AG04450 (cell line): Measurements from ENCODE around the gene TSC22D1. TPM values are rescaled to one million over a fixed set of nuclear protein-coding genes. Genes with fewer than 3 reads are reported as not detected.

Source experiments
- CTCF ChIA-PET: fragments of 300-600, 350-600 bp; formaldehyde crosslinking; extraction: SDS; loops from one replicate; lab custom pipeline; 2022; ENCODE audit warnings: antibody characterized with exemption, inconsistent platforms; lab: Charles Lee
- POLR2A ChIA-PET: fragments of 350-600 bp; formaldehyde crosslinking; extraction: SDS; loops from one replicate; lab custom pipeline; 2021; ENCODE audit warnings: antibody characterized with exemption, inconsistent platforms; lab: Yijun Ruan, JAX
- DNase-seq: peaks from one replicate; pipeline ENCODE4 v3.0.0-alpha.2; 2011; ENCODE audit warnings: low read depth, low spot score
- H3K27ac ChIP-seq: one replicate; pipeline ENCODE4 v1.5.1; 2012; ENCODE audit warnings: low read depth, low read length, control low read depth
- H3K27me3 ChIP-seq: one replicate; pipeline ENCODE4 v1.6.0; 2012; ENCODE audit warnings: low read length; ENCODE audit not compliant: control insufficient read depth, insufficient read depth
- H3K4me3 ChIP-seq: 2 replicates; pipeline ENCODE4 v1.5.1; 2011; ENCODE audit warnings: mild to moderate bottlenecking, low read depth, low read length, control low read depth
- H3K9me3 ChIP-seq: 2 replicates; pipeline ENCODE4 v1.5.1; 2012; ENCODE audit warnings: low read length; ENCODE audit not compliant: control insufficient read depth, insufficient read depth
- CTCF ChIP-seq: IDR thresholded peaks from 2 replicates; pipeline ENCODE4 v1.5.1; 2011; ENCODE audit warnings: low read depth, low read length, control low read depth, inconsistent platforms
- polyA plus RNA-seq: library from polyadenylated mRNA; depleted of rRNA; stranded (reverse); fragments of >200 nt; gene quantifications from 2 replicates; pipeline ENCODE4 v1.2.3, GENCODE V29; 2011; rRNA removed

TSC22D1 gene
- polyA plus RNA-seq, 1 experiment = 77.3 TPM

GRCh38 chr13:44385847-44386246, 190.3 kb downstream of the TSC22D1 start:
- ChIA-PET CTCF (no interaction called here), POLR2A (no interaction called here)
- TF ChIP-seq CTCF = no peak
- no peaks in the 10 kb centered on the region for H3K9me3 ChIP-seq
- no peak overlapping the region for H3K4me3 ChIP-seq
- H3K27me3 ChIP-seq = no peaks in the 10 kb centered on the region
- no peak overlapping the region for H3K27ac ChIP-seq
- no peak for DNase-seq

- ChIA-PET POLR2A (no interaction called here), CTCF (no interaction called here)
- TF ChIP-seq CTCF = no peak
- Histone ChIP-seq H3K9me3 (no peaks in the 10 kb centered on the region), H3K27ac (no peak overlapping the region), H3K4me3 (no peak overlapping the region), H3K27me3 (no peaks in the 10 kb centered on the region)
- DNase-seq = no peak
Observed at GRCh38 chr13:44385401-44385800, 190.7 kb downstream of the TSC22D1 start.

GRCh38 chr13:44384778-44385177, 191.4 kb downstream of the TSC22D1 start:
- no peak for TF ChIP-seq CTCF
- Histone ChIP-seq H3K4me3 (no peak overlapping the region), H3K27ac (no peak overlapping the region), H3K9me3 (no peaks in the 10 kb centered on the region), H3K27me3 (no peaks in the 10 kb centered on the region)
- CTCF ChIA-PET = no interaction called here
- no peak for DNase-seq
- POLR2A ChIA-PET = no interaction called here

GRCh38 chr13:44383945-44384344, 192.2 kb downstream of the TSC22D1 start:
- Histone ChIP-seq H3K4me3 (no peak overlapping the region), H3K27ac (no peak overlapping the region), H3K9me3 (no peaks in the 10 kb centered on the region), H3K27me3 (no peaks in the 10 kb centered on the region)
- CTCF ChIA-PET = no interaction called here
- no peak for TF ChIP-seq CTCF
- POLR2A ChIA-PET = no interaction called here
- no peak for DNase-seq

GRCh38 chr13:44382635-44383145, 193.4 kb downstream of the TSC22D1 start:
- H3K4me3 ChIP-seq = no peak overlapping the region
- ChIA-PET POLR2A (no interaction called here), CTCF (no interaction called here)
- no peak for TF ChIP-seq CTCF
- H3K27me3 ChIP-seq = no peaks in the 10 kb centered on the region
- H3K9me3 ChIP-seq = no peaks in the 10 kb centered on the region
- H3K27ac ChIP-seq = no peak overlapping the region
- DNase-seq = no peak

Other genes starting within 250 kb of the TSC22D1 start
- gene SERP2, start 202.5 kb downstream of the TSC22D1 start, polyA plus RNA-seq = 5.0 and 5.7 TPM in 2 replicates